AML-193 (cell line): ENCODE data around the gene ZNF488.

ENCODE experiments used
- DNase-seq, 2 experiments: peaks; one replicate each; lab custom pipeline; 2025; lab: John Stamatoyannopoulos, UW

ZNF488 gene

GRCh38 chr10:47366181-47366631 is 17.9 kb downstream of the ZNF488 start:
- DNase-seq = no peak

- DNase-seq = no peak
These were observed 18.5 kb downstream of the ZNF488 start for GRCh38 chr10:47365431-47366180.

GRCh38 chr10:47364911-47365310 is 19.2 kb downstream of the ZNF488 start:
- DNase-seq = no peak

DNA sequence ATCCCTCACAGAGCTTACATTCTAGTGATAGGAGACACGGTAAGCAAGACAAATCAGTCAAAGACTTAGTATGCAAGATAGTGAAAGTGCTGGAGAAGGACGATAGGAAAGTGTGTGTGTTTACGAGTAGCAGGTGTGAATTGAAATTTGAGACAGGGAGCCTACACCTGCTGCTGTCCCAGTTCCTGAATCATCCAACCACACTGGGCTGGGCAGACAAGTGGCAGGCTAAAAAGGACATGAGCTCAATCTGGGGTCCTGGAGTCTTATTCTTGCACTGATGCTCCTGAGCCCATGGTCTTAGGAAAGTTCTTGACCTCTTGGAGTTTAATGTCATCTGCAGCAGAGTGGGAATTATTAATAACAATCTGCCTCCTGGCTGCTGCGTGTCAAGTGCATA is 19.7 kb downstream of the ZNF488 start:
- DNase-seq = no peak

- DNase-seq = no peak
These were observed 20.3 kb downstream of the ZNF488 start for GRCh38 chr10:47363781-47364180.

DNA sequence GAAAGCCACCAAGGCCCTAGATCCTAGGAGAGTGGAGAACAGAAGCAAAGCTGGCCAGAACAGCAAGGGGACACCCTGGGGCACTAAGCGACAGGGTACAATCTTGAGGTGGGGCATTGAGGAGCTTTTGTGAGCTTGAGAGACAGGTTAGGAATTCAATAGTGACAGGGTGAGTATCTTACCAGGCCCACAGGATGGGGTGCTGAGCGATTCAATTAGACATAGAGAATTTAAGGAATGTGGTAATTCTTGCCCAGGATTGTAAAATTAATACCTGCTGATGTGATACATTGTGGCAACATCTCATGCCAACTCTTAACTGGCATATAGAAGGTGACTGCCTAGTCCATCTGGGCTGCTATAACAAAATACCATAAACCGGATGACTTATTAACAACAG is 21.9 kb downstream of the ZNF488 start:
- DNase-seq = no peak

- DNase-seq = peak; percentile 32 to 39
These were observed 22.8 kb downstream of the ZNF488 start for GRCh38 chr10:47361293-47361692.

GRCh38 chr10:47360419-47361040 is 23.6 kb downstream of the ZNF488 start:
- no peak for DNase-seq

GRCh38 chr10:47359626-47360418 is 24.3 kb downstream of the ZNF488 start:
- no peak for DNase-seq

DNA sequence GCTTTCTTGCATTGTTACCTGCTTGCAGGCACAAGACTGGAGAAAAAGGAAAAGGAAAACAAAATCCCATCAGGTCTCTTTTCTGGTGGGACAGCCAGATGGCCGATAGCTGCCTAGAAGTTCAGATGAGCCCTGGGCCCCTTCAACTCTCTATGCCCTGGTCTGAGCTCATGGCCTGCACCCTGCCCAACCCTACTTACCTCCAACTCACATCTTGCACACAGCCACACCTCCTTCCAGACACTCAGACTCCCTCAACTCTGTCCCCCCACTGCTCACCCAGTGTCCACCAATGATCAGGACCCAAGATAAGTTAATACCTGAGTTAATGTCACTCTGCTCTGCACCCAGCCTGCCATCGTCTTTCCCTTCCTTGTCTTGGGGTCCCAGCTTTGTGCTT is 25.0 kb downstream of the ZNF488 start:
- DNase-seq = no peak

DNA sequence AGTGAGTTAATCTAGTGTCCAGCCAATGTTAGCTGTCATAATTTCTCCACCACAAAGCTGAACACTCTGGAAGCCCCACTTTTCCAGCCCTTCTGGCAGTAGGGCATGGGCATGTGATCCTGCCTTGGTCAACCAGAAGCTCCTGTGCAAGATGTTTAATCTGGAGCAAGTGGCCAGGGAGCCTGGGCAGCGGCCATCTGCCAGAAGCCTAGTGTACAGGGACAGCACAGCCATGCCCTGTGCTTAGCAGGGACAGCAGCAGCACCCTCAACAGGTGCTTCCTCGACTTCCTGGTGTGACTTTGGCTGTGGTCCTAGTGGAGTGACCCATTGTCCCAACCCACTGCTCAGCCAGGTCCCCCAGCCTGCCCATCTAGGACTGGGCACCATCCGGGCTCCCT is 25.6 kb downstream of the ZNF488 start:
- no peak for DNase-seq

- DNase-seq = no peak
These were observed 26.2 kb downstream of the ZNF488 start for GRCh38 chr10:47357911-47358310.

GRCh38 chr10:47357131-47357582 is 26.9 kb downstream of the ZNF488 start:
- no peak for DNase-seq

DNA sequence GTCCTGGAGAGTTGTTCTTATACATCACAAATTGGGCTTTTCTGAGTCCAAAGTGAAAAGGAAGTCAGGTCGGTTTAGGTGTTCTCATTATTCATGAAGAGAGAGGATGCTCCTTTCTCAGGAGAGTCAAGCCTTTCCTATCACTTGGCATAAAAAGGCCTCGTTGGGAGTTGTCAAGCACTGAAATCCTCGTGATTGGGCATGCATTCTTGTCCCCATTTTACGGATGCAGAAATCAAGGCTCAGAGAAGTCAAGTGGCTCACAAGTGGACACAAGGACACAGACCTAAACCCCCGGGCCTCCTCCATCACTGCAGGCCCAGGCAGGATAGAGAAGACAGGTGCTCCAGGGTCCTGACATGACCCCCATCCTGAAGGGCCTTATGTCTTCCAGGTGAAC is 27.4 kb downstream of the ZNF488 start:
- DNase-seq = no peak

GRCh38 chr10:47354900-47355299 is 29.2 kb downstream of the ZNF488 start:
- DNase-seq = no peak

DNA sequence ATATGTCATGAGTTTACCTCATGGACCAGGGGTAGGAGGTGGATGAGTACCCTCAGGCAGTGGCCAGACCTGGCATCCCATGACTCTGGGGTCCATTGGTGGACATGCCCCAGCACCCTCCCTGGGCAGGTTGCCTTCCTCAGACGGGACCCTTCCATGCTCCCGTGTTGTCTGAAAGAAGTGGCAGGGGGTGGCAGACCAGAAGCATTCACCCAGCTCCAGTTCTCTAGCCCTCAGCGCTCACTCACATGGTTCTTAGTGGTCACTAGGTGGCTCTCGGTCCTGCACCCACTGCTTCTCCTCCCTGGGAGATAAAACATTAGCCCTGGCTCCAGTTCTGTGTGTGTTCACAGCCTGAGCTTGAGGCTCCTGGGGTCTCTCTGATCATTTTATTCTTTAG is 29.9 kb downstream of the ZNF488 start:
- DNase-seq = no peak

GRCh38 chr10:47353351-47353750 is 30.7 kb downstream of the ZNF488 start:
- DNase-seq = no peak

DNA sequence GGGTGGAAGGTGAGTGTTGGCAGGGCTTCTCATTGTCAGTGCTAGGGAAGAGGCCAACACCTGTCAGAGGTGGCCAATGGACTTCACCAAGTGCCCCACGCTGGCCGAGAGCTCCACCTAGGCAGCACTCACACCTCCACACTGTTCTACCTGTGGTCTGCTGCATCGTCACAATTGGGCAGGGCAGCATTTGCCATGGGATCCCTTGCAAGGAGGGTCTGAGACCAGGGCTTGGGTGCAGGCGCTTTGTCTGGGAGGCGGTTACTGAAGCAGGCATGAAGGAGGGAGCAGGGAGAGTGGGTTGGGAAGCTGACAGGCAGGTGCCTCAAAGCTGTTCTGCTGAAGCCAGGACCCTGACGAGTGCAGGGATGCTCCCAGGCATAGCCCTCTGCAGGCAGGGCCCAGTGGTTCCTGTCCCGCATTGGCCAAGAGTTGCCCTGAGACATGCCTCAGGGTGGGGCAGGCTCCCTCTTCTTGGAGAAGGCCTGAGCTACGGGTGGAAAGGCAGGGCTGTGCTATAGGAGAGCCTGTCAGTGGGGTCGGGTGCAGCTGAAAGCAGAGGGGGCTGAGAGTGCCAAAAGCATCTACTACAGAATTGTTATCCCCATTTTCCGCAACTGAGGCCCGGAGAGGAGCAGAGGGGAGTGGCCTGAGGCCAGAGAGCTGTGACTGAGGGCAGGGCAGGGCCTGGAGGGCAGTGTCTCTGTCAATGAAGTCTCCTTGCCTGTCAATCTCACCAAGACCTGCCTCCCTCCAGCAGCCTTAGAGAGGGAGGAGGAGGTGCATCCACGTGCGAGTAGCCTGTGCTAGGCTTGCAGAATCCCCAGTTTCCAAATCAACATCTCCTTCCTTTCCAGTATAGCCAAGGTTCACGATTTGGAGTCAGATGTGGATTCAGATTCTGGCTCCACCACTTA is 31.9 kb downstream of the ZNF488 start:
- DNase-seq = no peak

GRCh38 chr10:47350671-47351640 is 33.1 kb downstream of the ZNF488 start:
- no peak for DNase-seq

GRCh38 chr10:47349941-47350371 is 34.1 kb downstream of the ZNF488 start:
- DNase-seq = no peak
